Measurements from ENCODE around the gene SSBP4.

SSBP4 gene

GRCh38 chr19:18443831-18444230 lies 24.6 kb downstream of the SSBP4 start:
- no peak for TF ChIP-seq CTCF (IDR thresholded peaks at IDR 0.05; ENCODE audit: insufficient read depth, low read length, missing control alignments)
- H3K4me3 ChIP-seq (ENCODE audit: low read depth, low read length) = no peak overlapping the region
- POLR2A ChIA-PET = no interaction called here

GRCh38 chr19:18444513-18444912 lies 25.3 kb downstream of the SSBP4 start:
- CTCF ChIA-PET = interaction anchor here (0.9 to 10.2 kb wide), 3 partner anchors 9 to 144 kb away, joined by 3 to 131 read pairs (median 7); partner anchors contain the start of gene REX1BD
- POLR2A ChIA-PET = no interaction called here
- no peak for DNase-seq (ENCODE audit: low read depth, low spot score)
- TF ChIP-seq CTCF (IDR thresholded peaks at IDR 0.05; ENCODE audit: insufficient read depth, low read length, missing control alignments) = no peak
- H3K4me3 ChIP-seq (ENCODE audit: low read depth, low read length) = no peak overlapping the region

More at GRCh38 chr19:18443831-18444230, 24.6 kb downstream of the SSBP4 start:
- CTCF ChIA-PET = interaction anchor here (1.4 to 1.8 kb wide), 3 partner anchors 10 to 403 kb away, joined by 6 to 9 read pairs (median 7); no protein-coding TSS in a partner anchor
- DNase-seq (ENCODE audit: low read depth, low spot score) = no peak

DNA sequence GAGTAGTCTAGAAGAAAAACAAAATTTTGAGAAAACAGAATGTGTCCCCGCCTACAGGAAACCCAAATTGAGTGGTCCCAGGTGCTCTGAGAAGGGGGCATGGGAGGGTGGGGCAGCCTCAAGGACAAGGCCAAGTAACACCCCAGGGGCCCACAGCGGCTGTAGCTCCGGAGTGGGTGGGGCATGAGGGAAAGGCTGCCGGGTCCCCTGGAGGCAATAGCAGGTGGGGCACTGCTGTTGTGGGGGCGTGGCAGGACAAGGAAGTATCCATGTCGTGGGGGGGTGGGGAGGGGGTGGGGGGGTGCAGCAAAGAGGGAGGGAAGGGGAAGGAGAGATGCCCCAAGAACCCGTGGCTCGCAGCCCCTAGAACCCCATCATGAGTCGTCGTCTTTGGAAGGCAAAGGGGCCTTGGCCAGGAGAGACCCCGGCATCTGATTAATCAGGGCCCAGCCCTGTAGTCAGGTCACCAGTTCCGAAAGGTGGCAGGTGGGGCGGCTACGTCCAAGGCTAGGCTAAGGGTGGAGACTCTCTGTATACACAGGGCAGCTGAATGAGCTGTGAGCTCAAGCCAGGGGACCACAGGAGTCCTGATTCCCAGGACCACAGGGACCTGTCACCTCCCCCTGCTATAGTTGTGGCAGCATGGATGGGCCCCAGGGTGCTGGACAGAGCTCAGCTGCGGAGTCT lies 26.2 kb downstream of the SSBP4 start:
- no peak for DNase-seq (ENCODE audit: low read depth, low spot score)
- POLR2A ChIA-PET = interaction anchor here (0.7 kb wide), 1 partner anchor 16 kb away, joined by 3 read pairs; no protein-coding TSS in a partner anchor
- no peak for TF ChIP-seq CTCF (IDR thresholded peaks at IDR 0.05; ENCODE audit: insufficient read depth, low read length, missing control alignments)
- H3K4me3 ChIP-seq (ENCODE audit: low read depth, low read length) = no peak overlapping the region
- CTCF ChIA-PET = interaction anchor here (0.9 to 10.2 kb wide), 5 partner anchors 8 to 402 kb away, joined by 3 to 131 read pairs (median 5); partner anchors contain the start of gene REX1BD

DNA sequence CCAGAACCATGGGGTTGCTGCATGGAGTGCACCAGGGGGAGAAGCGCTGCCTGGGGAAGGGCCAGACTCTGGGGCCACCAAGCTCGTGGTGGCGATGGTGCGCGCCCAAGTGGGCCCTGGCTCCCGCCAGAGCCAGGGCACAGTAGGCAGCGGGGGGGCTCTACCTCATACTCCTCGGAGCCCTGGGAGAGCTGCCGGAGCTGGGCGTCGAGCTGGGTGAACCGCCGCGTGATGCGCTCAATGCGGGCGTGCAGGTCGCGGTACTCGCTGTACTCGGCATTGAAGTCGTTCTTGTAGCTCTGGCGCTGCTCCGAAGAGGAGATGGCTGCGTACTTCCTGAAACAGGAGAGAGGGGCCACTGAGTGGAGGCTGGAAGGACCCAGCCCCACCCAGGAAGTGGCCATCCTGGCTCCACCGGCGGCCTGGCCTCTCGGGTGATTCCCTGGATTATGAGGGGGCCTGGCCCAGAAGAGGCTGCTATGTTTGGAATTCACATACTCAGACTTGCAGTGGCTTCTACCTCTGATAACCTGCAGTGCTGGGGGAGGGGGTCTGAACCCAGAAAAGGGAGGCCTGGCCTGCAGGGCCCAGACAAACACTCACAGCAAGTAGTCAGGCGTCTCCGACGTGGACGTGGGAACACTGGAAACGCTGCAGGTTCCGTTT lies 27.1 kb downstream of the SSBP4 start:
- DNase-seq (ENCODE audit: low read depth, low spot score) = no peak
- ChIA-PET POLR2A (interaction anchor here (0.7 kb wide), 1 partner anchor 16 kb away, joined by 3 read pairs; no protein-coding TSS in a partner anchor), CTCF (interaction anchor here (1.4 to 10.2 kb wide), 3 partner anchors 14 to 401 kb away, joined by 4 to 131 read pairs (median 5); no protein-coding TSS in a partner anchor)
- H3K4me3 ChIP-seq (ENCODE audit: low read depth, low read length) = no peak overlapping the region
- no peak for TF ChIP-seq CTCF (IDR thresholded peaks at IDR 0.05; ENCODE audit: insufficient read depth, low read length, missing control alignments)

- ChIA-PET POLR2A (interaction anchor here (0.5 kb wide), 1 partner anchor 8 kb away, joined by 3 read pairs; no protein-coding TSS in a partner anchor), CTCF (interaction anchor here (1.4 to 10.2 kb wide), 3 partner anchors 13 to 400 kb away, joined by 4 to 131 read pairs (median 5); no protein-coding TSS in a partner anchor)
- H3K4me3 ChIP-seq (ENCODE audit: low read depth, low read length) = no peak overlapping the region
- DNase-seq (ENCODE audit: low read depth, low spot score) = no peak
- TF ChIP-seq CTCF (IDR thresholded peaks at IDR 0.05; ENCODE audit: insufficient read depth, low read length, missing control alignments) = no peak
These were observed 27.7 kb downstream of the SSBP4 start for GRCh38 chr19:18446811-18447359.

All from AG04449 (cell line).